MCF 10A (cell line): Measurements from ENCODE around the gene NR3C2. TPM values are rescaled to one million over a fixed set of nuclear protein-coding genes. Genes with fewer than 3 reads are reported as not detected.

Experiments
- BruUV-seq: library from RNA; stranded (reverse); fragments of 400-500 nt; replicated peaks from 2 replicates; lab custom pipeline; 2021; lab: Mats Ljungman, UMichigan
- CTCF ChIA-PET: fragments of 300-600 bp; sonication (Branson Sonifier 250); formaldehyde crosslinking; extraction: SDS; loops from one replicate; lab custom pipeline; 2021; ENCODE audit warnings: antibody characterized with exemption, inconsistent platforms; lab: Yijun Ruan, JAX
- POLR2A ChIA-PET: fragments of 300-600, 350-650 bp; sonication (Branson Sonifier 250); formaldehyde crosslinking; extraction: SDS; loops from one replicate; lab custom pipeline; 2020; ENCODE audit warnings: antibody characterized with exemption, inconsistent platforms; lab: Yijun Ruan, JAX
- DNase-seq: peaks from one replicate; pipeline ENCODE4 v3.0.0-alpha.2; 2018; ENCODE audit not compliant: unreplicated experiment
- H3K27ac Mint-ChIP-seq: one replicate; pipeline ENCODE4 v1.8.0; 2022; ENCODE audit warnings: mild to moderate bottlenecking, low read depth, mixed read lengths; ENCODE audit not compliant: unreplicated experiment
- H3K27me3 Mint-ChIP-seq: one replicate; pipeline ENCODE4 v1.8.0; 2022; ENCODE audit warnings: mixed read lengths; ENCODE audit not compliant: insufficient read depth, unreplicated experiment
- H3K36me3 Mint-ChIP-seq: one replicate; pipeline ENCODE4 v1.8.0; 2022; ENCODE audit warnings: mild to moderate bottlenecking, moderate library complexity, mixed read lengths; ENCODE audit not compliant: insufficient read depth, unreplicated experiment
- H3K4me1 Mint-ChIP-seq: one replicate; pipeline ENCODE4 v1.8.0; 2022; ENCODE audit warnings: mixed read lengths; ENCODE audit not compliant: insufficient read depth, unreplicated experiment
- H3K4me3 Mint-ChIP-seq: one replicate; pipeline ENCODE4 v1.8.0; 2022; ENCODE audit warnings: mild to moderate bottlenecking, moderate library complexity, mixed read lengths; ENCODE audit not compliant: unreplicated experiment
- H3K9me3 Mint-ChIP-seq: one replicate; pipeline ENCODE4 v1.8.0; 2022; ENCODE audit warnings: mixed read lengths; ENCODE audit not compliant: unreplicated experiment
- intact Hi-C: fragments of 100-400 bp; cut with micrococcal nuclease; formaldehyde crosslinking; loops from 2 replicates; pipeline ENCODE4 v1.14.1; 2022
- total RNA-seq: library from RNA; stranded (reverse); gene quantifications from 2 replicates; pipeline ENCODE4 v1.2.3, GENCODE V29; 2022
- TF ChIP-seq, protein P1 (sequence below): fragments of 200-600 bp; IDR thresholded peaks from one replicate; pipeline ENCODE4 v1.8.0; 2022; ENCODE audit warnings: antibody characterized with exemption, mild to moderate bottlenecking; ENCODE audit not compliant: unreplicated experiment

NR3C2 gene
- total RNA-seq, 1 experiment from 2014 or later = 0.21 TPM

DNA sequence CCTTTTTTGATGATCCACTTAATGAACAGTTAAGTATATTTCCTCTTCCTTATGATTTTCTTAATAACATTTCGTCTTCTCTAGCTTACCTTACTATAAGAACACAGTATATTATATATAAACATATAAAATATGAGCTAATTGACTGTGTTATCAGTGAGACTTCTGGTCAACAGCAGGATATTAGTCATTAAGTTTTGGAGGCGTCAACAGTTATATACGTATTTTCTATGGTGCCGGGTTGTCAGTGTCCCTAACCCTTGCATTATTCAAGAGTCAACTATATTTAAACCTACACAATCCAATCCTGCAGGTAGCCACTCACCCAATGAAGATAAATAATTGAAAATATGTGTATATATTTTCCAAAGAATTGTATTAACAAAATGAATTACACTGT, 88.0 kb downstream of the NR3C2 start:
- POLR2A ChIA-PET = no interaction called here
- Mint-ChIP-seq H3K27ac (no peak overlapping the region), H3K36me3 (no peaks in the 10 kb centered on the region), H3K4me3 (no peak overlapping the region), H3K27me3 (no peaks in the 10 kb centered on the region), H3K9me3 (no peaks in the 10 kb centered on the region), H3K4me1 (no peaks in the 10 kb centered on the region)
- no TSS peak for BruUV-seq
- no peak for DNase-seq
- intact Hi-C loops = no loop called here
- TF ChIP-seq, protein P1, sequence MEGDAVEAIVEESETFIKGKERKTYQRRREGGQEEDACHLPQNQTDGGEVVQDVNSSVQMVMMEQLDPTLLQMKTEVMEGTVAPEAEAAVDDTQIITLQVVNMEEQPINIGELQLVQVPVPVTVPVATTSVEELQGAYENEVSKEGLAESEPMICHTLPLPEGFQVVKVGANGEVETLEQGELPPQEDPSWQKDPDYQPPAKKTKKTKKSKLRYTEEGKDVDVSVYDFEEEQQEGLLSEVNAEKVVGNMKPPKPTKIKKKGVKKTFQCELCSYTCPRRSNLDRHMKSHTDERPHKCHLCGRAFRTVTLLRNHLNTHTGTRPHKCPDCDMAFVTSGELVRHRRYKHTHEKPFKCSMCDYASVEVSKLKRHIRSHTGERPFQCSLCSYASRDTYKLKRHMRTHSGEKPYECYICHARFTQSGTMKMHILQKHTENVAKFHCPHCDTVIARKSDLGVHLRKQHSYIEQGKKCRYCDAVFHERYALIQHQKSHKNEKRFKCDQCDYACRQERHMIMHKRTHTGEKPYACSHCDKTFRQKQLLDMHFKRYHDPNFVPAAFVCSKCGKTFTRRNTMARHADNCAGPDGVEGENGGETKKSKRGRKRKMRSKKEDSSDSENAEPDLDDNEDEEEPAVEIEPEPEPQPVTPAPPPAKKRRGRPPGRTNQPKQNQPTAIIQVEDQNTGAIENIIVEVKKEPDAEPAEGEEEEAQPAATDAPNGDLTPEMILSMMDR = no peak
- CTCF ChIA-PET = no interaction called here

- Mint-ChIP-seq H3K9me3 (no peaks in the 10 kb centered on the region), H3K36me3 (no peaks in the 10 kb centered on the region), H3K27ac (no peak overlapping the region), H3K27me3 (no peaks in the 10 kb centered on the region), H3K4me3 (no peak overlapping the region), H3K4me1 (no peaks in the 10 kb centered on the region)
- DNase-seq = no peak
- intact Hi-C loops = no loop called here
- TF ChIP-seq, protein P1 = no peak
- POLR2A ChIA-PET = no interaction called here
- no TSS peak for BruUV-seq
- CTCF ChIA-PET = no interaction called here
Measured at GRCh38 chr4:148353571-148353970, 88.6 kb downstream of the NR3C2 start.

DNA sequence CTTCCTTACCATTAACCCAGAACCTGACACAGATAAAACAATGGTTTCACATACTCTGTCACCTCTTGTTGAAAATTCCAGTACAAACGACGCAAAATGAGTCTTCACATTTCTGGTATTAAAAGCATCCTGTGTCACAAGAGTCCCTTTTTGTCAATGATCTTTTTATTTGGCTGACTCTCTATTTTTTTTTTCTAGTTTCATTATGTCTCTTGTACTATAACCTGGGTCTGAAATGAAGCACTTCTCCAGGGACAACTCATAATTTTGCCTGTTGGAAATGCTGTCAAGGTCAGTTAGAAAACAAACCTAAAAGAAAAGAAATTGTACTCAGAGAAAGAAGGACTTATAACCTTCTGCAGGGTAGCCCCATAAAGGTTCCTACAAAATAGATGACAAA, 93.1 kb downstream of the NR3C2 start:
- peaks cover 7% of the 10 kb centered on the region for H3K9me3 Mint-ChIP-seq
- H3K36me3 Mint-ChIP-seq = no peaks in the 10 kb centered on the region
- CTCF ChIA-PET = no interaction called here

GRCh38 chr4:148346657-148347056, 95.6 kb downstream of the NR3C2 start:
- Mint-ChIP-seq H3K36me3 (no peaks in the 10 kb centered on the region), H3K4me1 (no peaks in the 10 kb centered on the region), H3K27me3 (no peaks in the 10 kb centered on the region), H3K27ac (no peak overlapping the region), H3K4me3 (no peak overlapping the region), H3K9me3 (peaks cover 7% of the 10 kb centered on the region)
- ChIA-PET CTCF (interaction anchor here (0.6 to 0.7 kb wide), 2 partner anchors 13 to 16 kb away, joined by 3 read pairs; no protein-coding TSS in a partner anchor), POLR2A (interaction anchor here (0.6 kb wide), 1 partner anchor 158 kb away, joined by 3 read pairs; no protein-coding TSS in a partner anchor)
- TF ChIP-seq, protein P1 = no peak
- intact Hi-C loops = no loop called here
- no TSS peak for BruUV-seq
- DNase-seq = no peak

More for the DNA sequence above, 93.1 kb downstream of the NR3C2 start:
- no TSS peak for BruUV-seq
- Mint-ChIP-seq H3K4me3 (no peak overlapping the region), H3K27me3 (no peaks in the 10 kb centered on the region), H3K4me1 (no peaks in the 10 kb centered on the region), H3K27ac (no peak overlapping the region)
- POLR2A ChIA-PET = interaction anchor here (1.0 kb wide), 1 partner anchor 10 kb away, joined by 3 read pairs; no protein-coding TSS in a partner anchor
- DNase-seq = no peak
- intact Hi-C loops = no loop called here
- TF ChIP-seq, protein P1 = no peak
